Measurements from ENCODE around the gene CLDN6.

Gene CLDN6

DNA sequence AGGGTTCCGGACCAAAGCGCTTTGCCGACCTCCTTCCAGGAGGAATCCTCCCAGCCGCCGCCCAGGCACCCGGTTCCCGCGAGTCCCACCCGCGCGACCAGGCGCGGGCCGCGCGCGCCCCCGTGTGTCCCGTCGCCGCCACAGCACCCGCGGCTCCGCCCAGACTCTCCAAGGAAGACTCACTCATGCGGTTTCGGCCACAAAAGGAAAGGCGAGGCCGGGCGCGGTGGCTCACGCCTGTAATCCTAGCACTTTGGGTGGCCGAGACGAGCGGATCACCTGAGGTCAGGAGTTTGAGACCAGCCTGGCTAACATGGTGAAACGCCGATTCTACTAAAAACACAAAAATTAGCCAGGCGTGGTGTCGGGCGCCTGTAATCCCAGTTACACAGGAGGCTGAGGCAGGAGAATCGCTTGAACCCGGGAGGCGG is 34.3 kb downstream of the CLDN6 start:
- peak; percentile 65 for DNase-seq

DNA sequence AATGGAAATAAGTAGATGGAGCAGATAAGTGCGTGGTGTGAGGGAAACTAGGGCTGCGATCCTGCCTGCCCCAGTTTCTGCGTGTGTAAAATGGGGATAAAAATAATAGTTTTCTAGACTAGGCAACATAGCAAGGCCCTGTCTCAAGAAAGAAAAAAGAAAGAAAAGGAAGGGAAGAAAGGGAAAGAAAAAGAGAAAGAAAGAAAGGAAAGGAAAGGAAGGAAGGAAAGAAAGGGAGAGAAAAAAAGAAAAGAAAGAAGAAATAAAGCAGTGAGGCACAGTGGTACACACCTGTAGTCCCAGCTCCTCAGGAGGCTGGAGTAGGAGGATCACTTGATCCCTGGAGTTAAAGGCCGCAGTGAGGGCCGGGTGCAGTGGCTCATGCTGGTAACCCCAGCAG is 35.6 kb downstream of the CLDN6 start:
- no peak for DNase-seq

DNA sequence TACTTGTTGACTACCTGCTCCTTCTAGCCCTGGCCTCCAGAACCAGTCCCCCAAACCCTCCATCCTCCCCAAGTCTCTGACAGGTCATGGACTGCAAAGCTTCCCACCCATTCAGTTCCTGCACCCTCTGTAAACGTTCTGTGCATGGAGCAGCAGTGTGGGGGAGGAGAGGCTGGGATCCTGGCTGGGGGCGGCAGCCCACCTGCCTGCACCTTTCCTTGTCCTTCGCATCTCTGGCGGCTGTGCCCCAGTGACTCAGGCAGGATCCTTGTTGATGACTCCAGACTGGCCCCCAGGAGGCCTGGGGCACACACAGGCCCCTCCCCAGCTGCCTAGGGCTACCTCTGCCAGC is 36.1 kb downstream of the CLDN6 start:
- no peak for DNase-seq

DNA sequence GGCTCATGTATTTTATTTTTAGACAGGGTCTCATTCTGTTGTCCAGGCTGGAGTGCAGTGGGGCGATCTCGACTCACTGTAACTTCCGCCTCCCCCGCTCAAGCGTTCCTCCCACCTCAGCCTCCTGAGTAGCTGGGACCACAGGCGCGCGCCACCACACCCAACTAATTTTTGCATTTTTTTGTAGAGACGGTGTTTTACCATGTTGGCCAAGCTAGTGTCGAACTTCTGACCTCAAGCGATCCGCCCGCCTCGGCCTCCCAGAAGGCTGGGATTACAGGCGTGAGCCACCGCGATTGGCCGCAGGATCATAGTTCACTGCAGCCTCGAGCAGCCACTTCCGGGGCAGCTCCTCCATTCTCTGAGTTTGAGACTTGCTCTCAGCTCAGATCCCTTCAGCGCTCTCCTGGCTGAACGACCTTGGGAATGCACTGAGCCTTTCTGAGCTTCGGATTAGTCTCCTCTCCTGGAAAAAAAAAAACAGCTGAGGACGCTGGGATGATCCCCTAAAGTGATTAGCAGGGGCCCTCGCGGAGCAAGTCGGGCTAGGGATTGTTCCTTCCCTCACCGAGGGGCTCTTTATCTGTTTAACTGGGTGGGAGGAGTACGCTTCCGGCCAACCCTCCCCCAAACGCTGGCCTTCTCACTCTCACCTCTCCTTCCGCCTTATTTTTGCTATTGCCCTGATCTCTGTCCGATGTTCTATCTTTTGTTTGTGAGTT is 36.6 kb downstream of the CLDN6 start:
- DNase-seq, result no peak

DNA sequence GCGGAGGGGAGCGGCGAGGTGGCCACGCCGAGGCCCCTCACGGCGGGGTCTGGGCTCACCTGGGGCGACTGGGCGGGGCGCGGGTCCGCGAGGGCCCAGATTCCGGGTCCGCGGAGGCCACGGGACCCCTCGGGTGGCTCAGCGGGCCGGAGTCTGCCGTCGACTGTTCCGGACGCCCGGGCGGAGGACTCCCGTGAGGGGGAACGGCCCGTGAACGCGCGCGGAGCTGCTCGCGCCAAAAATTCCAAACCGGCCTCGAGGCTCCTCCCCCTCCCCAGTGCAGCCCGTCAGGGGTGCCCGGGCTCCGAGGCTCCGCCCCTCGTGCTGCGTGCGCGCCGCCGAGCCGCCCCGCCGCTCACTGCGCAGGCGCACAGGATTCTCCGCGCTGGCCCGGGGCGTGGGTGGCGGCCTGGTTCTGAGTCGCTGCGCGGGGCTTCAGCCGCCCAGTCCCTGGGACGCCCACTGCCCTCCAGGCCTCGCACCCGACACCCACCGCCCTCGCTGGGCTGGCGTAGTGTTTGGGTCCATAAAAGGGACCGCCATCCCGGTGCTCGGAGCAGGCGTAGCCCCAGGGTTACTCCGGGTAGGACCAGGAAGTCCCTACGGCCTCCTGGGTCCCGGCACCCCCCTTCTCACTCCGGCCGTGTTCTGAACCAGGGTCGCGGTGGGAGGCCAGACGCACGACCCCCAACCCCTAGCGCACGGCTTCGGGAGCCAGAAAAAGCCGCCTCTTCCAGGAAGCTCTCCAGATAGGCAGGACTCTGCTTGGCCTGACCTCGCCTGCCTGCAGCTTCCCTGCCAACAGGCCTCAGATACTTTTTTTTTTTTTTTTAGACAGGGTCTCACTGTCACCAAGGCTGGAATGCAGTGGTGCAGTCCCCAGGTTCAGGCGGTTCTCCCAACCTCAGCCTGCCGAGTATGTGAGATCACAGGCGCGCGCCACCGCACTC is 37.5 kb downstream of the CLDN6 start, which contains the start of gene PKMYT1:
TSS of gene PKMYT1 (minus strand) at position 220 of the 950 bp plus-strand sequence. CDS start 789 bp downstream, outside the sequence.
- DNase-seq, result peak; percentile 92

DNA sequence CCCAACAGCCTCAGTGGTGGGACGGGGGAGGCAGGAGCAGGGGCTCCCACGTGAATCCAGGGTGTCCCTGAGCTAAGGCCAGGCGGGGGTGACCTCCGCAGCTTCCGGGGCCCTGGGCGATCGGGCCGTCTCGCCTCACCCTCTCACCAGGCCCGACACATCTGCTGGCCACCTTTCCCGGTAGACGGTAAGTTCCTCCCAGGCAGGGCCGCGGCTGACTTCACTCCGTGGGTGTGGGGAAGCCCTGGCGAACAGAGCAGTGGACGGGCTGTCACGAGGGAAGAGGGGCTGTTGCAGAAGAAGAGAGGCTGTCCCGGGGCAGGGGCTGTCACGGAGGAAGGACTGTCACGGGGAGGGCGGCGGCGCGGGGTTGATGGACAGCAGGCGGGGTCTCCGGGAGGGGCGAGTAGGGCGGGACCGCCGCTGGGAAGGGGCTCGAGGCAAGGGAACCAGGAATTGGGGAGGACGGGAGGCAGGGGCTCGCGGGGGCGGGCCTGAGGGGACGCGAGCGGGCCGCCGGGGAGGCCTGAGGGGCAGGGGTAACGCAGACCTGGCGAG is 38.2 kb downstream of the CLDN6 start:
- DNase-seq, result no peak

DNA sequence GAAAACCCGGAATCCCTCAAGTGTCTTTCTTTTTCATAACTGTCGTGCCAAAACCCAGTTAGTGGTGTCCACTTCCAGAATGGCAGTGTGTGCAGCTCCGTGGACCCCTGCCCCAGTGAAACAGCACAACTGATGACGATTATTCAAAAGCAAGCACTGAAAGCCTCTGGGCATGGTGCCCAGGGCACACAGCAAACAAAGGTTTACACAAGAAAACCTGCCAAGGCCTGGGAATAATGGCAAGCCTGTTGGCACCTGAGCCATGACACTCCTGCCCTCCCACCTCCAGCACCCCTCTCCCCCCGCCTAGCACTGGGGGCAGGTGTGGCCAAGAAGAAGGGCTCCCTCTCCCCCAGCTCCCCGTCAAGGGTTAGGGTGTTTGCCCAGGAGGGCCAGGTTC is 40.5 kb downstream of the CLDN6 start:
- DNase-seq, result no peak

DNA sequence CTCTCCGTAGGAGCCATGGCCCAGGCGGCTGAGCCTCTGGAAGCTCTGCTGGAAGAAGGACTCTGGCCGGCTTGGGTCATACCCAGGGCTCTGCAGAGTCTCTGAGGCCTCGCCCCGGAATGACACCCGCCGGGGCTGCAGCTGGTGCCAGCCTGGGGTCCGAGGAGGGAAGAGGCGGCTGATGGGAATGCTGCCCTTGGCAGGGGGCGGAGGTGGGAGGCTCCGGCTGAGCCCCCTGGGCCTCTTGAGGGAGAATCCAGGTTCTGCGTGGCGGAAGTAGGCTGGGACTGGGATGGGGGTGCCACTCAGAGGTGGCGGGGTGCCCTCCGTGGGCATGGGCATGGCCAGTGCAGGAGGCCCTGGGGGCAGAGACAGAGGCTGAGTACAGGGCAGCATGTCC is 41.3 kb downstream of the CLDN6 start:
- no peak for DNase-seq

DNA sequence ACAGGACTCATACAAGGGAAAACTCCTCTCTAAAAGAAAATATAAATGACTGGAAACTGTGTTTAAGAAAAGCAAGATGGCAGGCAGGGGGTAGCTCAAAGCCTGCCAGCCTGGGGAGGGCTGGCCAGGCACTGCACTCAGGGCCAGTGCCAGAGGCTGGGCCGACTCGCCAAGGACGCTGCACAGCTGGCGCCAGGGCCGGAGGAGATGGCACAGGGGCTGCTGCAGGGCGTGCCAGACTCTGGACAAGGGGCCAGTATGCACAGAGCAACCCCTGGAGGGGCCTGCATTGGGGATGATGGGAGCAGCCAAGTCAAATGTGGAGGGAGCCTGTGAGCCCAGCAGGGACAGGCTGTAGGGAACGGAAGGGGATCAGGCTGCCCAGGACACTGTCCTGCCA is 41.8 kb downstream of the CLDN6 start:
- no peak for DNase-seq

DNA sequence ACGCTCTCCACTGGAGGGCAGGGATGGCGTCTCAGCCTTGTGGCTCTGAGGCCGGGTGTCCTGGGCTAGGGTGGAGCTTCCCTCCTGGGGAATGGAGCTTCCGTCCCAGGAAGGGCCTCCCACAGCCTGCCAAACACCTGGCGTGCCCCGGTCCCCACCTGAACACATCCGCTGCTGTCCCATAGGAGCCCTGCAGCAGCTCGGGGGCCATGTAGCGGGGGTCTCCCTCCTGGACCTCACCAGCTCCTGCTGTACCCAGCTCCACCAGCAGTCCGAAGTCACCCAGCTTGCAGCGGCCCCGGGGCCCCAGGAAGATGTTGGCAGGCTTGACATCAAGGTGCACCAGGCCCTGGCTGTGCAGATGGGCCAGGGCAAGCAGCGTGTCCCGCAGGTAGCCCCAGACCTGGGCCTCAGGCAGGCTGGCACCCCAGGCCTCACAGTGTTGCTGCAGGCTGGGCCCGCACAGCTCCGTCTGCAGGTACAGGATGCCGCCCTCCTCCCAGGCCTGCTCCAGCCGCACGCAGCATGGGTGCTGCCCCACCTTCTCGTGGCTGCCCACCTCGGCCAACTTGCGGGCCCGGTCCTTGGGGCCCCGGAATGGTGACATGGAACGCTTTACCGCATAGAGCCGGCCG is 42.7 kb downstream of the CLDN6 start:
- no peak for DNase-seq

DNA sequence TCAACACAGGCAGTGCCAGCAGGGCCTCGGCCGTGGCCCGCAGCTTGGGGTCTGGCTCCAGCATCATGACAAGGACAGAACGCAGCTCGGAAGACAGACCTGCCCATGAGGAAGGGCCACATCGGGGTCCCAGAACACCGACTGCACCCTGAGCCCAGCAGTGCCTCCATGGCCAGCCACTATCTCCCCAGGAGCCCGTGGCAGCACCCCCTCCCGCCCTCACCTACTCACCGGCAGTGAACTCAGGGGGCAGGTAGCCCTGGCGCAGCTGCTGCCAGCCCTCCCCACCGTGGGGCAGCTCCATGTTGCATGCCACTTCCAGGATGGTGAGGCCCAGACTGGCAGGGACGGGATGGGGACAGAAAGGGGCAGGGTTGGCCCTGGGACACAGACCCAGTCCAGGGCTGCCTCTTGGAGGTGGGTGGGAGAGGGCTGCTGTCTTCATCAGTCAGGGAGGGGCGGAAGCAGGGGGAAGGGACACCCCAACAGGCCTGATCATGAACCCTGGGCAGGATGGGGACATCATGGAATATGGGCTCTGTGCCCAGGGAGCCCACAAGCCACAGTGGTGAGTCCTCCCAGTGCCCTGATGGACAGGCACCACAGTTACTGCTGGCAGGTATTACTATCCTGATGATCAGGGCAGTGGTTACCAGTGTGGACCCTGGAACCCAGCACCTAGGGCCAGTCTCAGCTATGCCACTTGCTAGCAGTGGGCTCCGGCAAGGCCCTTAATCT is 43.5 kb downstream of the CLDN6 start:
- no peak for DNase-seq

DNA sequence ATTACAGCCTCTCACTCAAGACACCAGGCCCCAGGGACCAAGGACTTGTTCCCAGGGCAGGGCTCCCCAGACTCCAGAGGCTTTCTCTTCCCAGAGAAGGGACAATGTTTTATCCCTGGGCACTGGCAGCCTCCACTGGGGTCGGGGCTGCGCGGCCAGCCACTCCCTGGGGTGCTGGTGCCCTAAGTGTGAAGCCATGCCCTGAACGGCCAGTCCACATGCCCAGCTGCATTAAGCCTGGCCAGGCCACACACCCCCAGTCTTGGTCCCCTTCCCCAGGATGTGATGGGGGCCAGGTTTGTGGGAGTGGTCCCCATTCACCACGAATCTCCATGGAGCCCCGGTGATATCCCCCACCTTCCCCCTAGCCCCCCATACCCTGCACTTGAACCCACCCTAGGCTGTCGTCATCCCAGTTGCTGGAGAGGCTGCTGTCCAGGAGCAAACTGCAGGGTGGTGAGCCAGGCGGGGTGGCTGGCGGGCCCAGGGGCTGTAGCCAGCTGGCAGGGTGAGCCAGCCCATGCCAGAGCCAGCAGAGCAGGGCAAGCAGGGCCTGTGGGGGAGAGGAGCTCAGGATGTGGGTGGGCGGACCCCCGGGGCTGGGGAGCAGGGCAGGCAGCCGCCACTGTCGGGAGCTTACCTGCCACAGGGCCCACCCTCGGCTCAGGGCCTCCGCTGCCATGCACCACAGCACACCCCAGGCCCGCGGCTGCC is 44.2 kb downstream of the CLDN6 start:
- DNase-seq, result no peak

DNA sequence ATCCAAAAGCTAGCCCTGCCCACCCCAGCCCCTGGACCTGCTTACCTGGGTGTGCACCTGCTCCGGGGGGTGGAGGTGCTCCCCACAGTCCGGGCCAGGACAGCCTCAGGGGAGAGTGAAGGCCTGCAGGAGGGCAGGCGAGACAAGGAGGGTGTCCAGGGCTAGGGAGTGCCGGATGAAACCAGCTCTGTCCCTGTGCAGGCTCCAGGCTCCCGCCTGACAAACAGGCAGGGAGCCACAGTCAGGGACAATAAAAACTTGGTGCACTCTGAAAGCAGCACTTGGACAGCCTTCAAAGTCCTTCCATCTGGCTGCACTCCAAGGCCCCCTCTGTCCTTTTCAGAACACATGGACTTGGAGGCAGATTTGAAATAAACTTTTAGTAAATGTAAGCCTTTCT is 44.9 kb downstream of the CLDN6 start:
- DNase-seq, result no peak

DNA sequence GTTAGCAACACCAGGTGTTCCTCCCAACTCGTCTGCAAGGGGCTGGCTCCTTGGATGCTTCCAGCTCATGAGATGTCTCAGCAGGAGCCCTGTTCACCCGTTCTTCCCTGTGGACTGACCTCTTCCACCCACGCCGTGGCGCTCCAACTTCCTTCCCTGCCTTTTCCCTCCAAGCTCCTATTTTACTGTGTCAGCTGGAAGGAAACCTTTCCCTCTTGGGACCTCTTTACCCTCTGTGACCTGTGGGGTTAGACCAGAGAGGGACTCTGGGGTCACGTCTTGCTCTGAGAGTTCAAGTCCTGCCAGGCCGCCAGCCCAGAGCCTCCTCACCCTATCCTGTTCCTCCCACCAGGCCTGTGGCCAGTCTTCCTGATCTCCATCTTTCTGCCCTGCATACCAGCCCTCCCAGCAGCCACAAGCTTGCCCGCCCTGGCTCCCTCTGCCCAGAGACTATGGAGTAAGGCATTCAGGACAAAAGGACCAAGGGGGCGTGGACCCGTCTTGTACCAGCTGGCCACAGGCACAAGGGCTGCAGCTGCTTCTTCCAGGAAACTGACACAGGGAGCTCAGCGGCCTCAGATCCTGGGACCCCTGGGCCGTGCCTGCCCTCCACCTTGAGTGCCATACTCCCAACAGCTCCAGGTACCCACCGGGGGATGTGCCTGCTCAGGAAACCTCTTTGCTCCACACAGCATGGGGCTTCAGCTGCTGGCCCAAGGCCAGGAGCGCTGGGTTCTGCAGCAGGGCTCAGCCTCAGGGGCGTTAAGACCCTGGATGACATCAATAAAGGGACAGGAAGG is 45.8 kb downstream of the CLDN6 start:
- no peak for DNase-seq

DNA sequence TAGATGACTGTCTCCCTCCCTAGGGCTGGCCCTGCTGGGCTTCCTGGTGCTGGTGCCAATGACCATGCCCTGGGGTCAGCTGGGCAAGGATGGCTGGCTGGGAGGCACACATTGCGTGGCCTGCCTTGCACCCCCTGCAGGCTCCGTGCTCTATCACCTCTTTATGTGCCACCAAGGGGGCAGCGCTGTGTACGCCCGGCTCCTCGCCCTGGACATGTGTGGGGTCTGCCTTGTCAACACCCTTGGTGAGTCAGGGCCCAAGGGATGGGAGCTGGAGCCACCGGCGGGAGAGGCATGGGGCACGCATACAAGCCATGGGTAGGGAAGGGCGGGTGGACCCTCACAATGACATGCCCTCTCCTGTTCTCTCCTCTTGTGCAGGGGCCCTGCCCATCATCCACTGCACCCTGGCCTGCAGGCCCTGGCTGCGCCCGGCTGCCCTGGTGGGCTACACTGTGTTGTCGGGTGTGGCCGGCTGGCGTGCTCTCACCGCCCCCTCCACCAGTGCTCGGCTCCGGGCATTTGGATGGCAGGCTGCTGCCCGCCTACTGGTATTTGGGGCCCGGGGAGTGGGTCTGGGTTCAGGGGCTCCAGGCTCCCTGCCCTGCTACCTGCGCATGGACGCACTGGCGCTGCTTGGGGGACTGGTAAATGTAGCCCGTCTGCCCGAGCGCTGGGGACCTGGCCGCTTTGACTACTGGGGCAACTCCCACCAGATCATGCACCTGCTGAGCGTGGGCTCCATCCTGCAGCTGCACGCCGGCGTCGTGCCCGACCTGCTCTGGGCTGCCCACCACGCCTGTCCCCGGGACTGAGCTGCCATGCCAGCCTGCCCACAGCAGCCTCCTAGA is 46.6 kb downstream of the CLDN6 start:
- DNase-seq, result no peak

DNA sequence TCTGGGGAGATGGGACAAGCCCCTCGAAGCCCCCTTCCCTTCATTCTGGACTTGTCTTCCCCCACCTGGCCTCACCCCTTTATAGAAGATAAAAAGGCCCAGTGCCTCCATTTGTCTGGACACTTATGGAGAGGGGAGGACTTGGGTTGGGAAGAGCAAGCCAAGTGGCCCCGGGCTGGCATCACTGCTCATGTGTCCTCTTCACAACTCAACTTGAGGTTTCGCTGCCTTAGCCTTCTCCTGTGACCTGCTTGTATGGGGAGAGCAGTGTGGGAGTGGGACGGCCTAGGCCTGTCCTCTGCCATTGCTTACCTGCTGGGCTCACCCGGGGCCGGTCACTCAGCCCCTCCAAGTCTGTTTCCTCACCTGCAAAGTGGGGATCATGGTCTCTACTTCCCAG is 47.4 kb downstream of the CLDN6 start:
- DNase-seq, result no peak

DNA sequence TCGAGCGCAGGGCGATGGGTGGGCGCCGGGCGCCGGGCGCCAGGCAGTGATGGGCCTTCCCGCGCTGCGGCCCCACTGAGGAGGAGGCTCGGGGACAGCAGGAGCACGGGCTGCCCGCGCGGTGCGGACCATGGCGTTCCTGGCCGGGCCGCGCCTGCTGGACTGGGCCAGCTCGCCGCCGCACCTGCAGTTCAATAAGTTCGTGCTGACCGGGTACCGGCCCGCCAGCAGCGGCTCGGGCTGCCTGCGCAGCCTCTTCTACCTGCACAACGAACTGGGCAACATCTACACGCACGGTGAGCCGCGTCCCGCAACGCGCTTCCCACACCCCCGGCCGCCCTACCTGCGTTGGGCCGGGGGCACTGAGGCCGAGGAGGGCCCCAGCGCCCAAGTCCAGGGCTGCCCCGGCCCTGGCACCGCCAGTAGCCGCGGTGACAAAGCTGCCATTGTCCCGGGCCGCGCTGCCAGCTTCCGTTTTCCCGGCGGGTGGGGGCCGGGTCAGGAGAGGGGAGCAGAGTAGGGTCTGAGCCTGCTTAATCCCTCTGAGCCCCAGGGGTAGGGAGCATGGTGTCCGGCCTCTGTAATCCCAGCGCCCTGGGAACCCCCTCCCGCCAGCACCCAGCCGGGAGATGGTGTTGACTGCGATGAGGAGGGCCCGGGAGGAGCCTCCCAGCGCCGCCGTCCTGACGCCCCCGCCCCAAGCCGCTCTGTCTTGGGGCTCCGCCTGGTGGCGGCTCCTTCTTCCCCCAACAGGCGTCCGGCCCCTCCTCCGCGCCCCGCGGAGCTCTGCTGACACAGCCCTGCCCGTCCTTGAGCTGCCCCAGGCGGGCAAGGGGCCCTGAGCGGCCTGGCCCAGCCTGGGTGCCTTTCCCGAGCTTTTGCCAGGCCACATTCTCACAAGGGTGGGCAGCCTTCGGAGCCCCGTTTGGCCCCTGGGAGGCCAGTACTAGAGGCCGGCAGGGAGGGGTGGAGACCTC is 48.1 kb downstream of the CLDN6 start:
- DNase-seq, result peak; percentile 57

DNA sequence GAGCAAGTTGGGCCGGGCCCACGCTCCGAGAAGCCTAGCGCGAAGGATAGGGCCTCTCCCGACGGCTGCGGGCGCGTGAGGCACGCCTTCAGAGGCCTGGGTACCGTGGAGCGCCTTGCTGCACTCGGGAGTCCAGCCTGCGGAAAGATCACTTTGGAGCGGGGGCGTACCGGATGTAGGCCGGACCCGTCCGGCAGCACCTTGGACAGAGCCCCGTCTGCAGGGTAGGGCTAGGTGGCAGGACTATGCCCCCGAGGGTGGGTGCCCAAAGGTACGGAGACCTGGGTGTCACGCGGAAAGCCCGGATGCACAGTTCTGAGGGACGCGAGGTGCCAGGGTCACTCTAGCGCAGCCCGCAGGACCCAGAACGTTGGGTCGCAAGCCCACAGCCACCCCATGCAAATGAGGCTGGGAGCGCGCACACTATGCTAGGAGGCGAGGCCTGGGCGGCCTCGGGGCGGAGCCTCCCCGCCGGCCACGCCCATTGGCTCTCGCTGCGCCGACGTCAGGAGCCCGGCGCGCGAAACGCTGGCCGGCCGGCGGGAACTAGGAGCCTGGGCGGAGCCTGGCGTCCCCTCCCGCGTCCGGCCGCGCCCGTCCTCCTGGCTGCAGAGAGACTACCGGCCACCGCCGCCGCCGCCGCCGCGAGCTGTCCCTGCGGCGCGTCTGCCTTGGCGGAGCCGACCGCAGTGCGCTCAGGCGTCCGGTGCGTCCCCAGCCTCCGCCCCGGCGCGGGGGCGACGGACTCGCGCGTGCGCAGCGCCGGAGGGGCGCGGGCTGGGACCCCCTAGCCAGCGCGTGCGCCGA is 49.0 kb downstream of the CLDN6 start, which contains the start of gene PAQR4:
TSS of gene PAQR4 (plus strand) at position 611 of the 807 bp plus-strand sequence. CDS start 327 bp downstream, outside the sequence.
- DNase-seq, result peak; percentile 81

Measured in CD4-positive, alpha-beta T cell treated with Interferon gamma for 1 hour (primary cell).